ENCODE results near the gene NLK.

The NLK gene

GRCh38 chr17:28118362-28118761 lies 75.9 kb downstream of the NLK start:
- no peaks in the 10 kb centered on the region for H3K9me3 ChIP-seq (ENCODE audit: low read length)
- peak overlapping the region; percentile 4 for H3K9ac ChIP-seq (ENCODE audit: low read length)
- no peaks in the 10 kb centered on the region for H3K27me3 ChIP-seq (ENCODE audit: control insufficient read depth in 1 of 2, insufficient read depth in 2 of 2, low read length in 2 of 2)
- H3K27ac ChIP-seq (ENCODE audit: low read depth, low read length): no peak overlapping the region
- no peaks in the 10 kb centered on the region for H3K4me1 ChIP-seq (ENCODE audit: insufficient read depth, low read length)
- H3K36me3 ChIP-seq (ENCODE audit: insufficient read depth, low read length): no peaks in the 10 kb centered on the region
- H3K4me3 ChIP-seq (ENCODE audit: low read depth in 1 of 2, low read length in 2 of 2): no peak overlapping the region

- Histone ChIP-seq H3K4me1 (ENCODE audit: insufficient read depth, low read length) (no peaks in the 10 kb centered on the region), H3K9me3 (ENCODE audit: low read length) (no peaks in the 10 kb centered on the region), H3K4me3 (ENCODE audit: low read depth in 1 of 2, low read length in 2 of 2) (no peak overlapping the region), H3K27ac (ENCODE audit: low read depth, low read length) (no peak overlapping the region), H3K27me3 (ENCODE audit: control insufficient read depth in 1 of 2, insufficient read depth in 2 of 2, low read length in 2 of 2) (no peaks in the 10 kb centered on the region), H3K36me3 (ENCODE audit: insufficient read depth, low read length) (no peaks in the 10 kb centered on the region), H3K9ac (ENCODE audit: low read length) (peak overlapping the region; percentile 4)
Observed at GRCh38 chr17:28119046-28119445, 76.6 kb downstream of the NLK start.

GRCh38 chr17:28119560-28119959 lies 77.1 kb downstream of the NLK start:
- Histone ChIP-seq H3K9me3 (ENCODE audit: low read length) (no peaks in the 10 kb centered on the region), H3K27ac (ENCODE audit: low read depth, low read length) (no peak overlapping the region), H3K9ac (ENCODE audit: low read length) (no peak overlapping the region)

GRCh38 chr17:28120766-28121165 lies 78.3 kb downstream of the NLK start:
- Histone ChIP-seq H3K36me3 (ENCODE audit: insufficient read depth, low read length) (no peaks in the 10 kb centered on the region), H3K4me1 (ENCODE audit: insufficient read depth, low read length) (no peaks in the 10 kb centered on the region), H3K4me3 (ENCODE audit: low read depth in 1 of 2, low read length in 2 of 2) (no peak overlapping the region), H3K9me3 (ENCODE audit: low read length) (no peaks in the 10 kb centered on the region), H3K27me3 (ENCODE audit: control insufficient read depth in 1 of 2, insufficient read depth in 2 of 2, low read length in 2 of 2) (no peaks in the 10 kb centered on the region), H3K9ac (ENCODE audit: low read length) (no peak overlapping the region), H3K27ac (ENCODE audit: low read depth, low read length) (no peak overlapping the region)

More at GRCh38 chr17:28119560-28119959, 77.1 kb downstream of the NLK start:
- Histone ChIP-seq H3K36me3 (ENCODE audit: insufficient read depth, low read length) (no peaks in the 10 kb centered on the region), H3K4me3 (ENCODE audit: low read depth in 1 of 2, low read length in 2 of 2) (no peak overlapping the region), H3K4me1 (ENCODE audit: insufficient read depth, low read length) (no peaks in the 10 kb centered on the region), H3K27me3 (ENCODE audit: control insufficient read depth in 1 of 2, insufficient read depth in 2 of 2, low read length in 2 of 2) (no peaks in the 10 kb centered on the region)

- Histone ChIP-seq H3K9me3 (ENCODE audit: low read length) (no peaks in the 10 kb centered on the region), H3K27me3 (ENCODE audit: control insufficient read depth in 1 of 2, insufficient read depth in 2 of 2, low read length in 2 of 2) (no peaks in the 10 kb centered on the region), H3K9ac (ENCODE audit: low read length) (no peak overlapping the region), H3K4me3 (ENCODE audit: low read depth in 1 of 2, low read length in 2 of 2) (no peak overlapping the region), H3K27ac (ENCODE audit: low read depth, low read length) (no peak overlapping the region), H3K4me1 (ENCODE audit: insufficient read depth, low read length) (no peaks in the 10 kb centered on the region), H3K36me3 (ENCODE audit: insufficient read depth, low read length) (no peaks in the 10 kb centered on the region)
Observed at GRCh38 chr17:28124962-28125361, 82.5 kb downstream of the NLK start.

GRCh38 chr17:28125526-28126378 lies 83.3 kb downstream of the NLK start:
- no peak overlapping the region for H3K27ac ChIP-seq (ENCODE audit: low read depth, low read length)
- no peaks in the 10 kb centered on the region for H3K27me3 ChIP-seq (ENCODE audit: control insufficient read depth in 1 of 2, insufficient read depth in 2 of 2, low read length in 2 of 2)
- H3K36me3 ChIP-seq (ENCODE audit: insufficient read depth, low read length): no peaks in the 10 kb centered on the region
- no peaks in the 10 kb centered on the region for H3K4me1 ChIP-seq (ENCODE audit: insufficient read depth, low read length)
- no peak overlapping the region for H3K9ac ChIP-seq (ENCODE audit: low read length)
- H3K4me3 ChIP-seq (ENCODE audit: low read depth in 1 of 2, low read length in 2 of 2): no peak overlapping the region
- no peaks in the 10 kb centered on the region for H3K9me3 ChIP-seq (ENCODE audit: low read length)

- Histone ChIP-seq H3K4me3 (ENCODE audit: low read depth in 1 of 2, low read length in 2 of 2) (no peak overlapping the region), H3K27ac (ENCODE audit: low read depth, low read length) (no peak overlapping the region), H3K9me3 (ENCODE audit: low read length) (no peaks in the 10 kb centered on the region), H3K4me1 (ENCODE audit: insufficient read depth, low read length) (no peaks in the 10 kb centered on the region), H3K9ac (ENCODE audit: low read length) (no peak overlapping the region), H3K36me3 (ENCODE audit: insufficient read depth, low read length) (no peaks in the 10 kb centered on the region), H3K27me3 (ENCODE audit: control insufficient read depth in 1 of 2, insufficient read depth in 2 of 2, low read length in 2 of 2) (no peaks in the 10 kb centered on the region)
Observed at GRCh38 chr17:28127196-28127595, 84.7 kb downstream of the NLK start.

GRCh38 chr17:28128779-28129178 lies 86.3 kb downstream of the NLK start:
- H3K4me3 ChIP-seq (ENCODE audit: low read depth in 1 of 2, low read length in 2 of 2): no peak overlapping the region
- no peaks in the 10 kb centered on the region for H3K4me1 ChIP-seq (ENCODE audit: insufficient read depth, low read length)
- H3K36me3 ChIP-seq (ENCODE audit: insufficient read depth, low read length): no peaks in the 10 kb centered on the region

GRCh38 chr17:28130472-28130871 lies 88.0 kb downstream of the NLK start:
- H3K9ac ChIP-seq (ENCODE audit: low read length): no peak overlapping the region
- H3K4me1 ChIP-seq (ENCODE audit: insufficient read depth, low read length): no peaks in the 10 kb centered on the region

More at GRCh38 chr17:28128779-28129178, 86.3 kb downstream of the NLK start:
- no peak overlapping the region for H3K27ac ChIP-seq (ENCODE audit: low read depth, low read length)
- no peak overlapping the region for H3K9ac ChIP-seq (ENCODE audit: low read length)
- no peaks in the 10 kb centered on the region for H3K9me3 ChIP-seq (ENCODE audit: low read length)
- no peaks in the 10 kb centered on the region for H3K27me3 ChIP-seq (ENCODE audit: control insufficient read depth in 1 of 2, insufficient read depth in 2 of 2, low read length in 2 of 2)

GRCh38 chr17:28131599-28131998 lies 89.1 kb downstream of the NLK start:
- H3K4me3 ChIP-seq (ENCODE audit: low read depth in 1 of 2, low read length in 2 of 2): no peak overlapping the region
- no peaks in the 10 kb centered on the region for H3K27me3 ChIP-seq (ENCODE audit: control insufficient read depth in 1 of 2, insufficient read depth in 2 of 2, low read length in 2 of 2)
- H3K36me3 ChIP-seq (ENCODE audit: insufficient read depth, low read length): peaks cover 3% of the 10 kb centered on the region
- no peaks in the 10 kb centered on the region for H3K4me1 ChIP-seq (ENCODE audit: insufficient read depth, low read length)
- H3K9ac ChIP-seq (ENCODE audit: low read length): no peak overlapping the region
- H3K9me3 ChIP-seq (ENCODE audit: low read length): no peaks in the 10 kb centered on the region
- H3K27ac ChIP-seq (ENCODE audit: low read depth, low read length): no peak overlapping the region

More at GRCh38 chr17:28130472-28130871, 88.0 kb downstream of the NLK start:
- Histone ChIP-seq H3K9me3 (ENCODE audit: low read length) (no peaks in the 10 kb centered on the region), H3K27me3 (ENCODE audit: control insufficient read depth in 1 of 2, insufficient read depth in 2 of 2, low read length in 2 of 2) (no peaks in the 10 kb centered on the region), H3K36me3 (ENCODE audit: insufficient read depth, low read length) (peaks cover 3% of the 10 kb centered on the region), H3K27ac (ENCODE audit: low read depth, low read length) (no peak overlapping the region), H3K4me3 (ENCODE audit: low read depth in 1 of 2, low read length in 2 of 2) (no peak overlapping the region)

GRCh38 chr17:28133562-28133970 lies 91.1 kb downstream of the NLK start:
- Histone ChIP-seq H3K4me1 (ENCODE audit: insufficient read depth, low read length) (no peaks in the 10 kb centered on the region), H3K36me3 (ENCODE audit: insufficient read depth, low read length) (peaks cover 3% of the 10 kb centered on the region), H3K27ac (ENCODE audit: low read depth, low read length) (no peak overlapping the region), H3K9me3 (ENCODE audit: low read length) (no peaks in the 10 kb centered on the region), H3K9ac (ENCODE audit: low read length) (no peak overlapping the region), H3K27me3 (ENCODE audit: control insufficient read depth in 1 of 2, insufficient read depth in 2 of 2, low read length in 2 of 2) (no peaks in the 10 kb centered on the region), H3K4me3 (ENCODE audit: low read depth in 1 of 2, low read length in 2 of 2) (no peak overlapping the region)

- H3K4me3 ChIP-seq (ENCODE audit: low read depth in 1 of 2, low read length in 2 of 2): no peak overlapping the region
- H3K27ac ChIP-seq (ENCODE audit: low read depth, low read length): no peak overlapping the region
- no peak overlapping the region for H3K9ac ChIP-seq (ENCODE audit: low read length)
- no peaks in the 10 kb centered on the region for H3K27me3 ChIP-seq (ENCODE audit: control insufficient read depth in 1 of 2, insufficient read depth in 2 of 2, low read length in 2 of 2)
- peaks cover 3% of the 10 kb centered on the region for H3K36me3 ChIP-seq (ENCODE audit: insufficient read depth, low read length)
- H3K4me1 ChIP-seq (ENCODE audit: insufficient read depth, low read length): no peaks in the 10 kb centered on the region
- no peaks in the 10 kb centered on the region for H3K9me3 ChIP-seq (ENCODE audit: low read length)
Observed at GRCh38 chr17:28136923-28137322, 94.4 kb downstream of the NLK start.
